Heart left ventricle (tissue), 16 donors: ENCODE data around the gene GRM1. TPM values are rescaled to one million over a fixed set of nuclear protein-coding genes. Genes with fewer than 3 reads are reported as not detected.

ENCODE experiments used
- ATAC-seq, 4 donors: fragments of 200-7000 bp; cut with Tn5 transposase; one replicate each; pipeline ENCODE4 v1.9.1; 2020 to 2022; ENCODE audit warnings: moderate library complexity in 4 of 4, mild to moderate bottlenecking in 3 of 4, moderate number of reproducible peaks in 1 of 4
- DNase-seq, 5 donors: peaks; one replicate each; pipeline ENCODE4 v3.0.0-alpha.2; 2020
- H3K27ac ChIP-seq, 12 donors: fragments of 200-600 bp; sonication (generic) in 4 of 12; one replicate each; pipeline versions ENCODE4 v1.5.0 to v1.8.0; 2016 to 2022; ENCODE audit warnings: mild to moderate bottlenecking in 2 of 12
- H3K27me3 ChIP-seq, 9 donors: fragments of 200-600 bp; sonication (generic) in 2 of 9; one replicate each; pipeline versions ENCODE4 v1.5.1 to v1.8.0; 2016 to 2022; ENCODE audit warnings: mild to moderate bottlenecking in 3 of 9
- H3K36me3 ChIP-seq, 9 donors: fragments of 200-600 bp; sonication (generic) in 2 of 9; one replicate each; pipeline versions ENCODE4 v1.5.0 to v1.8.0; 2018 to 2022; ENCODE audit warnings: mild to moderate bottlenecking in 2 of 9
- H3K4me1 ChIP-seq, 12 donors: fragments of 200-600 bp; sonication (generic) in 4 of 12; one replicate each; pipeline versions ENCODE4 v1.5.0 to v1.8.0; 2016 to 2022; ENCODE audit warnings: mild to moderate bottlenecking in 3 of 12
- H3K4me3 ChIP-seq, 12 donors: fragments of 200-600 bp; sonication (generic) in 4 of 12; one replicate each; pipeline versions ENCODE4 v1.5.0 to v1.8.0; 2017 to 2022; ENCODE audit warnings: mild to moderate bottlenecking in 9 of 12, moderate library complexity in 4 of 12
- H3K9me3 ChIP-seq, 12 donors: fragments of 200-600 bp; sonication (generic) in 4 of 12; one replicate each; pipeline versions ENCODE4 v1.5.0 to v1.8.0; 2016 to 2022; ENCODE audit warnings: mild to moderate bottlenecking in 1 of 12
- POLR2A ChIP-seq, 2 donors: fragments of 450-650 bp; IDR thresholded peaks; one replicate each; pipeline ENCODE4 v1.6.1; 2017; ENCODE audit warnings: antibody characterized with exemption in 2 of 2, mild to moderate bottlenecking in 2 of 2, moderate library complexity in 2 of 2
- WGBS, 4 donors: extraction: QIAGEN DNeasy Blood & Tissue Kit in 2 of 4; methylation state at CpG; one replicate each; pipeline versions ENCODE4 v1.1.5 to v1.1.7; 2013 to 2018; 5-methylcytosine and 5-hydroxymethylcytosine counted together
- intact Hi-C, 10 donors: fragments of 100-400 bp; cut with DNase I; formaldehyde crosslinking; loops; one replicate each; pipeline versions ENCODE4 v1.11.1 to v1.14.2; 2022
- polyA plus RNA-seq, 2 donors: library from polyadenylated mRNA; stranded (reverse); fragments of 200-250 nt; gene quantifications; one replicate each; pipeline ENCODE4 v1.2.3, GENCODE V29; 2013
- total RNA-seq, 9 donors: library from RNA; depleted of rRNA in 2 of 9; stranded (reverse); fragments of >200 nt in 2 of 9; fragmentation: NEBNext Ultra II Directional in 3 of 9; extraction: Animal tissue kit (Norgen Biotek cat#: 25700) in 3 of 9; gene quantifications; one replicate each; pipeline versions ENCODE4 v1.1.0 to v1.2.4, GENCODE V29; 2016 to 2023
- TF ChIP-seq, protein P1 (sequence below), 12 donors: fragments of 200-600 bp; sonication (generic) in 4 of 12; IDR thresholded peaks; one replicate each; pipeline versions ENCODE4 v1.5.0 to v1.8.0; 2018 to 2022; ENCODE audit warnings: antibody characterized with exemption in 12 of 12, mild to moderate bottlenecking in 5 of 12
- donor health status: ischemic (EF 13 %, LVEDD 7.1; RV severe dilation, severe dysfunction).
- donor health status: healthy with polysubstance abuse.
- donor health status: DM: no; HTN: yes; CAD: no.
- donor health status: DM: no; HTN: no; CAD: no.
- donor health status: ischemic (EF 25% LVEDD 6.9; RV normal size, moderate dysfunction).
- donor health status: ischemic (EF 25% LVEDD 5.7; RV mildly dilated, moderate dysfunction).
- donor health status: healthy.
- donor health status: DM: yes; HTN: yes; CAD: no.
- donor health status: ischemic (EF 35%, LVEDD 5.7; RV mildly dilated, moderate dysfunction).
- donor health status: nonischemic (EF 11% LVEDD 7.7; RV severe dilation, severe dysfunction).
- donor health status: DM: yes; HTN: yes; CAD: no.
- donor health status: PGD.
- donor health status: ischemic (EF 29% LVEDD 5.4; RV normal size, mild dysfunction).
- donor health status: nonischemic (EF 23%, LVEDD 6.1; RV moderate dilation, normal function).

GRM1 gene
- total and polyA plus RNA-seq, 11 donors, result 0.62 to 6.9 (median 4.7) TPM

DNA sequence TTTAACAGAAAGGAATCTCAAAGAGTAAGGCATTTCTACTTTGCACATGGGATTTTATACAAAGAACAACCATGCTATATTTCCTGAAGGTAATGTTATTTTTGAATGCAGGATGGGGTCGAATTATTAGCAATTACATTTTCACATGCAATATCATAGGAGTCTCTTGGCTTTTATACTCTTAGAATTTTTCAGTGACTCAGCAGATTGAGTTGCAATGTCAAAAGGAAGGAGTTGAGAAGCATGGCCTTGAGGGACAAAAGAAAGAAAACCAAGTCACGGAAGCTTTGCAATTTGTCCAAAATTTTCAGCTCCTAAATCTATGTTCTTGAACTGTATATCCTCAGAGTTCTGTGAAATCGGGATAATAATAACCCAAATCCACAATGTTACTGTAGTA lies 181.1 kb downstream of the GRM1 start:
- intact Hi-C loops, result no loop called here
- no peaks in the 10 kb centered on the region for H3K9me3 ChIP-seq
- TF ChIP-seq, protein P1, sequence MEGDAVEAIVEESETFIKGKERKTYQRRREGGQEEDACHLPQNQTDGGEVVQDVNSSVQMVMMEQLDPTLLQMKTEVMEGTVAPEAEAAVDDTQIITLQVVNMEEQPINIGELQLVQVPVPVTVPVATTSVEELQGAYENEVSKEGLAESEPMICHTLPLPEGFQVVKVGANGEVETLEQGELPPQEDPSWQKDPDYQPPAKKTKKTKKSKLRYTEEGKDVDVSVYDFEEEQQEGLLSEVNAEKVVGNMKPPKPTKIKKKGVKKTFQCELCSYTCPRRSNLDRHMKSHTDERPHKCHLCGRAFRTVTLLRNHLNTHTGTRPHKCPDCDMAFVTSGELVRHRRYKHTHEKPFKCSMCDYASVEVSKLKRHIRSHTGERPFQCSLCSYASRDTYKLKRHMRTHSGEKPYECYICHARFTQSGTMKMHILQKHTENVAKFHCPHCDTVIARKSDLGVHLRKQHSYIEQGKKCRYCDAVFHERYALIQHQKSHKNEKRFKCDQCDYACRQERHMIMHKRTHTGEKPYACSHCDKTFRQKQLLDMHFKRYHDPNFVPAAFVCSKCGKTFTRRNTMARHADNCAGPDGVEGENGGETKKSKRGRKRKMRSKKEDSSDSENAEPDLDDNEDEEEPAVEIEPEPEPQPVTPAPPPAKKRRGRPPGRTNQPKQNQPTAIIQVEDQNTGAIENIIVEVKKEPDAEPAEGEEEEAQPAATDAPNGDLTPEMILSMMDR (IDR thresholded peaks at IDR 0.05), result no peak
- no peak for TF ChIP-seq POLR2A (IDR thresholded peaks at IDR 0.05)
- no peaks in the 10 kb centered on the region for H3K27me3 ChIP-seq
- no peak for DNase-seq
- H3K27ac ChIP-seq, result no peak overlapping the region
- WGBS, 4 donors, result 77 to 88% (median 82%) methylated on average over 3 of the region's 3 CpGs
- no peak for ATAC-seq
- H3K4me1 ChIP-seq, result peaks cover 0 to 3% (median 0%) of the 10 kb centered on the region in 12 donors
- no peak overlapping the region for H3K4me3 ChIP-seq
- no peaks in the 10 kb centered on the region for H3K36me3 ChIP-seq

DNA sequence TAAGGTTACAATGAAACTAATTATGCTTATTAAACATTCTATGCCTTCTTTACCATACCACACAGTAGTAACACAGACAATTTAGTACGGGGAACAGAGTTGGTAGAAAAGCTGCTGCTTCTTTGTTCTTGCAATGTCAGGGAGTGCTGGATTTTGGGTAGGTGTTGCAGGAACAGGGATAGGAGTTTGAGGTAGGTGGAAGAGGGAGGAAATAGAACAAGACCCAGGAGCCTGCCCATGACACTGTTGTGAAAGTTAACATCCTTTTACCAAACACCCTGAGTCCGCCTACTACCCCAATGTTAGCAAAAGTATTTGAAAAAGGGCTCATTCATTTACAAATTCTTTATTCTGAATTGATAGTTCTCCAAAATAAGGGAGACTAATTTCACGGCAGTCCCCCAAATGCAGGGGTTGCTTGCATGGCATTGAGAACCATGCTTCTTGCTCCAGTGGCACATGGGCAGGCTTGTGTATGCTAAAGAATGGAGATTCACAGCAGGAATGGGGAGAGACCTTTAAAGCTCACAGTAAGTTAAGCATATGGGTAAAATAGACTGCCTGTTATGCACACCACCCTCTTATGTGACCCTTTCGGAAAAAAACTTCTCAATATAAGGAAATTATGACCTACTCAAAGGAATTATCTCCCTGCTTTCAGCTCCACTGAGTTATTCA lies 181.7 kb downstream of the GRM1 start:
- peaks cover 0 to 3% (median 0%) of the 10 kb centered on the region in 12 donors for H3K4me1 ChIP-seq
- no peak for TF ChIP-seq POLR2A (IDR thresholded peaks at IDR 0.05)
- TF ChIP-seq, protein P1 (IDR thresholded peaks at IDR 0.05), result no peak
- H3K36me3 ChIP-seq, result no peaks in the 10 kb centered on the region
- H3K27me3 ChIP-seq, result no peaks in the 10 kb centered on the region
- no peak overlapping the region for H3K27ac ChIP-seq
- ATAC-seq (no peak), DNase-seq (no peak)
- 86 to 90% (median 87%) methylated on average over 4 of the region's 4 CpGs for WGBS, 4 donors
- no peaks in the 10 kb centered on the region for H3K9me3 ChIP-seq
- H3K4me3 ChIP-seq, result no peak overlapping the region
- intact Hi-C loops, result no loop called here

DNA sequence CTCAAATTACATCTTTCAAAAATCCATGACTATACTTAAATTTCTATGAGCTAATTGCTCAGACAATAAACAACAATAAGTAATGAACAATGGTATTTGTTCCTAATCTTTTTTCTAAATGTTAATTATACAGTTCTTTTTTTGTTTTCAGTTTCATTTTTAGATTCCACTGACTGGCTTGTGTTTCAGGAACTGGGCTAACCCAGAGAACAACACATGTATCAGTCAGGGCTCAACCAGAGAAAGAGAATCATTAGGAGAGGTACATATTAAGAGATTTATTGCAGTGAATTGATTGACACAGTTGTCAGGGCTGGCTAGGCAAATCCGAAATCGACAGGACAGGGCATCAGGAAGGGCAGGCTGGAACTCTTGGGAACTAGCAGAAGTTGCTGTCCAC lies 182.8 kb downstream of the GRM1 start:
- intact Hi-C loops, result no loop called here
- H3K36me3 ChIP-seq, result no peaks in the 10 kb centered on the region

DNA sequence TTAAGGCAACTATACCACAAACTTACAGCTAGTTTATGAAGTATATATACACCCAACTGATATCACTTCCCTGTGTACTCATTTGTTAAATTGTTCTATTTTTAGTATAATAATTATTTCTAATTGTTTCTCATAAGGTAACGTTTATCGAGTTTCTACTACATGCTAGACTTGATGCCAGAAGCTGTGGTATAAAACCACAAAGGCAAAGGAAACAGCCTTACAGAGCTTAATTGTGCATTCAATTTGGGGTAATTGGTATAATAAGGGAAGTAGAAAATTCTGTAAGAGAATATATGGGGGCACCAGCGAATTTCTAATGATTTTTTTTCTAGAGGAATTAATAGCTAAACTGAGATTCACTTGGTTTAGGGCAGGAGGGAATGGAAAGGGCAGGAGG lies 183.9 kb downstream of the GRM1 start:
- WGBS, 4 donors, result 63 to 70% (median 66%) methylated on average over 3 of the region's 3 CpGs
- DNase-seq (no peak), ATAC-seq (no peak)
- no peaks in the 10 kb centered on the region for H3K36me3 ChIP-seq
- H3K27me3 ChIP-seq, result no peaks in the 10 kb centered on the region
- no peak overlapping the region for H3K27ac ChIP-seq
- H3K4me1 ChIP-seq, result peaks cover 0 to 3% (median 0%) of the 10 kb centered on the region in 12 donors
- intact Hi-C loops, result no loop called here
- TF ChIP-seq, protein P1 (IDR thresholded peaks at IDR 0.05), result no peak
- no peak for TF ChIP-seq POLR2A (IDR thresholded peaks at IDR 0.05)
- no peak overlapping the region for H3K4me3 ChIP-seq
- no peaks in the 10 kb centered on the region for H3K9me3 ChIP-seq

More for the DNA sequence above, 182.8 kb downstream of the GRM1 start:
- no peak overlapping the region for H3K27ac ChIP-seq
- H3K27me3 ChIP-seq, result no peaks in the 10 kb centered on the region
- TF ChIP-seq, protein P1 (IDR thresholded peaks at IDR 0.05), result no peak
- TF ChIP-seq POLR2A (IDR thresholded peaks at IDR 0.05), result no peak
- H3K4me3 ChIP-seq, result no peak overlapping the region
- 57 to 84% (median 80%) methylated on average over 2 of the region's 2 CpGs for WGBS, 4 donors
- H3K4me1 ChIP-seq, result peaks cover 0 to 3% (median 0%) of the 10 kb centered on the region in 12 donors
- DNase-seq, result no peak
- no peaks in the 10 kb centered on the region for H3K9me3 ChIP-seq
- ATAC-seq, result no peak
